ENCODE data around the gene STK35. TPM values are rescaled to one million over a fixed set of nuclear protein-coding genes. Genes with fewer than 3 reads are reported as not detected.

The STK35 gene
- total RNA-seq, 3 donors from 2014 or later, result 20.2 to 23.3 (median 22.2) TPM

DNA sequence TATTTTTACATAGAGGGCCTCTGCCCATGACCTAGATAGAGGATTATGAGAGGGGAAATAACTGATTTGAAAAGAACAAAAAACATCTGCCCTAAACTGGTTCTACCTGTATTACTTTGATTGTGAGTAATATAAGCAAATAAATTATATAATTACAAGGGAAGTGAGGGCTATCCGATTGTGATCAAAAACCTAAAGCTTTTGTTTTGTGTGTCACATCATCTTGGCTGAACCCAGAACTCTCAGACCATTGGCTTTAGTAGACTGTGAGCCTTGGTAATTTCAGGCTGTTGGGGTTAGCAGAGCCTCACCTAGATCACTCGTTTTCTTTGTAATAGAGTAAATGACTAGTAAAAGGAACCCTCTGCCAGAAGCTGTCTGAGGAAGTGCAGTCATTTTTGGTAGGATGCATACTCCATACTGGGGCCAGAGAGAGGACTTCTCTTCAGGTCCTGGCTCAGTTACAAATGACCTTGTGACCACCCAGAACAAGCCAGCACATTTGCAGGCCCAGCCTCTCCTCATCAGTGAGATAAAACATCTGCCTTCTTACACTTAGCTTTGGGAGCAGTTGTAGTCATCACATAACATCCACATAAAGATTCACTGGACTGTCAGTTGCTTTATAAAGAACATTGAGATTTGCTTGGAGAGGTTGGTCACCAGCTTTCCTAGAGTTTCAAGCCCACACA, 13.5 kb downstream of the STK35 start:
- intact Hi-C loops (cut with DNase I, micrococcal nuclease), result no loop called here
- ATAC-seq (peak; percentile 48), DNase-seq (peak in 1 of 3 donors; percentile 47)
- H3K9me3 ChIP-seq, result no peaks in the 10 kb centered on the region
- peaks cover 13% of the 10 kb centered on the region for H3K4me1 ChIP-seq (ENCODE audit: low read depth)
- H3K36me3 ChIP-seq (ENCODE audit: low read depth), result no peaks in the 10 kb centered on the region
- H3K4me3 ChIP-seq, result no peak overlapping the region
- TF ChIP-seq CTCF (IDR thresholded peaks at IDR 0.05), result no peak

DNA sequence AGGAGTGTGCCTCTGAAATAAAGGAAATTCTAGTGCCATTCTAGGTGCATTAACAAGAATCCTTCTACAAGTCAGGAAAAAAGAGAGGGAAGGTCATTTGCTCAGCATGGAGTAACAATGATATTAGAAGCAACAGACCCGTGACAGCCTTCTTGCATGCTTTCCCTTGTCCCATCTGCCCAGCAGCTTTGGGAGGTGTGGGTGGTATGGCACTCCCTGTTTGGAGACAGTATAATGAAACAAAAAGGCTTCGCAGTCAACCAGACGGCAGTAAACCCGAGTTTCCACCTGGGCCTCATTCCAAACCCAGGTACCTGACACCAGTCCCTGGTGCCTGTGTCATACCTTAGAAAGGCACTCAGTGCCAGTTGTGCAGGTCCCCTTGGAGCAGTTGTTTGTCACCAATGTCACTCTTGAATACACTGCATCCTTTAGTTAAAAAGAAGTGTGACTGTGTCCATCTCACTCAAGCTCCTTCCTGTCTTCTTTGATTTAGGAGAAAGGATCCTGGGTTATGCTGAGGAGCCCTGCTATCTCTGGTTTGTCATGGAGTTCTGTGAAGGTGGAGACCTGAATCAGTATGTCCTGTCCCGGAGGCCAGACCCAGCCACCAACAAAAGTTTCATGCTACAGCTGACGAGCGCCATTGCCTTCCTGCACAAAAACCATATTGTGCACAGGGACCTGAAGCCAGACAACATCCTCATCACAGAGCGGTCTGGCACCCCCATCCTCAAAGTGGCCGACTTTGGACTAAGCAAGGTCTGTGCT, 14.7 kb downstream of the STK35 start:
- Histone ChIP-seq H3K9me3 (no peaks in the 10 kb centered on the region), H3K4me1 (ENCODE audit: low read depth) (peaks cover 13% of the 10 kb centered on the region), H3K4me3 (no peak overlapping the region), H3K36me3 (ENCODE audit: low read depth) (no peaks in the 10 kb centered on the region)
- ATAC-seq (no peak), DNase-seq (no peak)
- intact Hi-C loops (cut with DNase I, micrococcal nuclease), result no loop called here
- no peak for TF ChIP-seq CTCF (IDR thresholded peaks at IDR 0.05)

DNA sequence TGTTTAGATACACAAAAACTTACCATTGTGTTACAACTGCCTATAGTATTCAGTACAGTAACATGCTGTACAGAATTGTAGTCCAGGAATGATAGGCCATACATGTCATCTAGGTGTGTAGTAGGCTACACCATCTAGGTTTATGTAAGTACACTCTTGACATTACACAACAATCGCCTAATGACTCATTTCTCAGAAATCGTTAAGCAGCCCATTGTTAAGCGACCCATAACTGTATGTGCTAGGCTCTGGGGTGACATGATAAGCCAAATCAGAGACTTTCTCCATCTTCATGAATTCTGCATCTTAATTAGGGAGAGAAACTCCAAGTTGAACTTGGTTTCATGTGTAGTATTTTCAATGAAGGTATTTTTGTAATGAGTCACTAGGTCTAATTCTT, 17.2 kb downstream of the STK35 start:
- H3K4me3 ChIP-seq, result no peak overlapping the region
- H3K4me1 ChIP-seq (ENCODE audit: low read depth), result peaks cover 10% of the 10 kb centered on the region
- no peaks in the 10 kb centered on the region for H3K9me3 ChIP-seq
- ATAC-seq, result peak; percentile 10
- no peak for TF ChIP-seq CTCF (IDR thresholded peaks at IDR 0.05)
- no peaks in the 10 kb centered on the region for H3K36me3 ChIP-seq (ENCODE audit: low read depth)
- DNase-seq, result no peak
- intact Hi-C loops (cut with DNase I, micrococcal nuclease), result no loop called here

DNA sequence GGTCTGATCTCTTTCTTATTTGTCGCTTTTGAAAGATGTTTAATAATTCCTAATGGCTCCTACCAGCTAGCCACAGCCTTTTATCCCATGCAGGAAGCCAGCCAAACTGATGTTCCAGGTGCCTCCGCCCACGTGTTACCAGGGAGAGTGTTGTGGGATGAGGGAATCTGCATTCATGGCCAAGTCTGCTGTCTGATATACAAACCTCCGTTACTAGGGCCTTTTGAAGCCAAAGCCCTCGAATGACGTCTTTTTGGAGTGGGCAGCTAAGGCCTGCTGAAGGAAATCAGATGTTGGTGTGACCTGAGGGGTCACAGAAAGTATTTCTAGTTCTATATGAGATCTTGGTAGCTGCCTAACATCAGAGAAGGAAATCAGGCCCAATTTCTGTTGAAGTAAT, 21.3 kb downstream of the STK35 start:
- intact Hi-C loops (cut with DNase I, micrococcal nuclease), result no loop called here
- Histone ChIP-seq H3K36me3 (ENCODE audit: low read depth) (no peaks in the 10 kb centered on the region), H3K4me3 (no peak overlapping the region), H3K4me1 (ENCODE audit: low read depth) (no peaks in the 10 kb centered on the region), H3K9me3 (no peaks in the 10 kb centered on the region)
- TF ChIP-seq CTCF (IDR thresholded peaks at IDR 0.05), result no peak
- DNase-seq (no peak), ATAC-seq (peak; percentile 30)

DNA sequence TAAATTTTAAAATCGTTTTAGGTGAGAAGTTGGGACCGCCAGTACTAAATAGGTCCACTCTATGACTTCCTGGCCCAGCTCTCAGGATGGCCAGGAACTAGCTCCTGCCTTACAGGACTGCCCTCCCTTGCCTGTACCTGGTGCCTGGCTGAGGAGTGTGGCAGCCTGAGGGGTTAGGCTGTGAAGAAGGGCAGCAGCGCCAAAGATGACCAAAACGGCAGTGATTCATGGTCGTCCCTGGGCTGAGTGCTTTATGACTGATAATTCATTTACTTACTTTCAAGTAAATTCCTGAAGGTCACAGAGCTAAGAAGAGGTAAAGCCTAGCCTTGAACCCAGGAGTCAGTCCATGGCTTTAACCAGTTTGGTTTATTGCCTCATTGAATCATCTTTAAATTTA, 22.1 kb downstream of the STK35 start:
- Histone ChIP-seq H3K4me1 (ENCODE audit: low read depth) (no peaks in the 10 kb centered on the region), H3K4me3 (no peak overlapping the region), H3K36me3 (ENCODE audit: low read depth) (no peaks in the 10 kb centered on the region), H3K9me3 (no peaks in the 10 kb centered on the region)
- no peak for TF ChIP-seq CTCF (IDR thresholded peaks at IDR 0.05)
- intact Hi-C loops (cut with DNase I, micrococcal nuclease), result no loop called here
- ATAC-seq (no peak), DNase-seq (no peak)

All from mucosa of descending colon (tissue), 3 donors.